ENCODE data around the gene CAPZB.
"Not testable (repeated sequence)": the region's sequence is repeated elsewhere in the genome, so short reads cannot be mapped to it uniquely, and the experiment has no call there.

CAPZB gene

DNA sequence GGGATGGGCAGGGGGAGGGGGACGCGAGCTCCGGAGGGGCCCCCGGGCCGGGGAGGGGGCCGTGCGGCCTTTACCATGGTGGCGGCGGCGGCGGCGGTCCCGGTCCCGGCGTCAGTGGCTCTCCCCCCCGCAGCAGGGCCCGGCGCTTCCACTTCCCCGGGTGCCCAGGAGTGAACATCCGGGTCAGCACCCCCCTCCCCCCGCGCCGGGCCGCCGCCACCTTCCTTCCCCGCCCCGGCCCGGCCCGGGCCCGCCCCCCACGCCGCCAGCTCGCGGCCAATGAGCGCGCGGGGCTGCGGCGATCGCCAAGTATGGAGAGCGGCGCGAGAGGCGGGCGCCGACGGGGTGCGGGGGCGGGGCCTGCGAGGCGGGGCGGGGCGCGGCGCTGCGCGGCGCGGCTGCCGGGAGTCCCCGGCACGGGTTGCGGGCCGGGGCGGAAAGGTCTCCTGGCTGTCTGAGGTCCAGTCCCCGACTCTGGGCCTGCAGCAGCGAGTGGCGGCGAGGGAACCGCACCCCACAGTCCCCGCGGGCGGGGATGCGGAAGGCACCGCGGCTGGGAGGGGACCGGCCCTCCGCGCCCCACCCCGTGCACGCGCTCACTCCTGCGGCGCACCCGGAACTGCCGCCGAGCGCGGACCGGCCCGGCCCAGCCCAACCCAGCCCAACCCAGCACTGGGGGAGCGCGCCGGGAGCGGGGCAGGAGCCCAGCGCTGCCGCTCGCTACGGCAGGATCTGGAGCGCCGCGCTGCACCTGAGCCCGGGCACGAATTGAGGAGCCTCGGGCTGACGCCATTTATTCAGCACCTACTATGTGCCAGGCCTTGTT is at the start of gene CAPZB:
CAPZB (minus strand) TSS at position 178 of the 826 bp plus-strand sequence; CDS start at position 77, 101 bp downstream.
- peak; percentile 86 to 95 (median 91) for DNase-seq (ENCODE audit: low read depth in 2 of 3, low spot score in 1 of 3)

DNA sequence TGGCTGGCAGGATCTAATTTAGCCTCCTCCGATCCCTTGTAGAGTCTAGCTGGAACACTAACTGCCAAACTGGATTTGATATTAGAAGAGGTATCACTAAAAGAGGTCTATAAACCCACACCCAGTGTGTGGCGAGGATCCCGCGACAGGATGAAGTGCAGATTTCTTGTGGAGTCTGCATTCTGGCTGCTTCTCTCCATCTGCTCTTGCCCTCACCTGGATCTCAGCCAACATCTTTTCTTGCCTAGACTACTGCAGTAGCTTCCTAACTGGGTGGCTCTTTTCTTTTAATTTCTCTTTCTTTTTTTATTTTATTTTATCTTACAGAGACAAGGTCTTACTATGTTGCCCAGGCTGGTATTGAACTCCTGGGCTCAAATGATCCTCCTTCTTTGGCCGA is 48.9 kb upstream of the CAPZB start:
- DNase-seq (ENCODE audit: low read depth in 2 of 3, low spot score in 1 of 3) = no peak

DNA sequence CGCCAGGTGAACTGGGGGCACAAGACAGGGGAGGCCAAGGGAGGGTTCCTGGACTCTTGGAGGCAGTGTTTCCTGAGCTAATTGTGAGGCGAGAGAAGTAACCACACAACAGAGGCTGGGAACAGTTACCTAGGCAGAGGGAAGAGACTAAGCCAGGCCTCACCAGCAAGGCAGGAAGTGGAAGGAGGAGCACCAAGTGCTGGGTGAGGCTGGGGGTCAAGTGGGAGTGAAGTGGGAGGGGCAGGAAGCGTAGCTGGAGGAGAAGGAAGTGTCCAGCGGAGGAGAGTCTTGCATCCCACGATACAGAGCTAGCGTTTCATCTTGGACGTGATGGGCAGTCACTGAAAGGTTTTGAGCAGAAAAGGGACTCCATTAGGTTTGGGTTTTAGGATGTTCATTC is 48.3 kb upstream of the CAPZB start:
- no peak for DNase-seq (ENCODE audit: low read depth in 2 of 3, low spot score in 1 of 3)

DNA sequence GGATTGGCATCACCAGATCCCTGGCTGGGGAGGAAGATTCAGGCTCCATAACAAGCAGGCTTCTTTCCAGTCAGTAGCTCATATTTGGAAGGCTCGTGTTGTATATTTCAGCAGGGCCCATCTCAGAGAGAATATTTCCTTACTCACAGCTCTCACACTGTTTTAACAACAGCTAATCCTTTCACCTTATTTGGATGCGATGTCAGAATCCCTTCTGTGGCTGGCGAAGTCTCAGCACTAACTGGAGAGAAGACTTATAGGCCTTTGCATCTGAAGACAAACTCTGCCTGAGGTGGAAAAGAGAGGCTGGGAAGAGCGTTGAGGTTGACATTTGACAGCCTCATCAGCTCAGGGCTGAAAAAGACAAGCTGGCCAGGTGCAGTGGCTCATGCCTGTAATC is 47.2 kb upstream of the CAPZB start:
- no peak for DNase-seq (ENCODE audit: low read depth in 2 of 3, low spot score in 1 of 3)

DNA sequence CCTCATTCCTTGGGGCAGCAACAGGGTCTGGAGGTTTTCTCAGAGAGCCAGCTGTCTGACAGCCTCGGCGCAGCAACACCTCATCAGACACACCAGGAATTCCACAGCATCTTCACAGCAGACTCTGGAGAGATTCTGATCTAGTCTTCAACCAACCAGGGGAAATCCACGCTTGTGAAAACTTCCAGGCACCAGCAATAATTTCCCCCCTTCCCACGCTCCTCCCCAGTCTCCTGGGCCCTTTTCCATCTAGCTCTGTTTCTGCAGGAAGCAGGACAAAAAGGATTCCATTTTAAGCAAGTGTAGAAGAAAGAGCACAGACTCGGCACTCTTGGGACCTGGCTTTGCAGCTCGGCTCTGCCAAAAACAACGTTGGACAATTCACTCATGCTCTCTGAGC is 44.3 kb upstream of the CAPZB start:
- DNase-seq (ENCODE audit: low read depth in 2 of 3, low spot score in 1 of 3) = no peak

DNA sequence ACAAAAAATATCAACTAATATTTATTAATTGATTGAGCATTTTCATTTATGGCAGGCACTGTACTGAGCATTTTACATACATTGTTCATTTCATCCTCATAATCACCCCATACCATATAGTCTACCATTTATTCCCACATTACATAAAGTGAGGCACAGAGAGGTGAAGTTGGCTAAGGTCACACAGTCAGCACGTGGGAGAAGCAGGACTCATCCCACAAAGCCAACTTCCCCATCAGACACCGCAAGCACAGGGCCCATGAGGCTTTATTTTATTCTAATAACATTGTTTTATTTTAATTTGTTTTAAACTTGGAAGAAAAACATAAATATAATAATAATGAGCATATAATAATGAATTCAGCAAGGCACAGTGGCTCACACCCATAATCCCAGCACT is 43.1 kb upstream of the CAPZB start:
- no peak for DNase-seq (ENCODE audit: low read depth in 2 of 3, low spot score in 1 of 3)

- DNase-seq (ENCODE audit: low read depth in 2 of 3, low spot score in 1 of 3) = no peak
These were observed 40.5 kb upstream of the CAPZB start for GRCh38 chr1:19525607-19526545.

DNA sequence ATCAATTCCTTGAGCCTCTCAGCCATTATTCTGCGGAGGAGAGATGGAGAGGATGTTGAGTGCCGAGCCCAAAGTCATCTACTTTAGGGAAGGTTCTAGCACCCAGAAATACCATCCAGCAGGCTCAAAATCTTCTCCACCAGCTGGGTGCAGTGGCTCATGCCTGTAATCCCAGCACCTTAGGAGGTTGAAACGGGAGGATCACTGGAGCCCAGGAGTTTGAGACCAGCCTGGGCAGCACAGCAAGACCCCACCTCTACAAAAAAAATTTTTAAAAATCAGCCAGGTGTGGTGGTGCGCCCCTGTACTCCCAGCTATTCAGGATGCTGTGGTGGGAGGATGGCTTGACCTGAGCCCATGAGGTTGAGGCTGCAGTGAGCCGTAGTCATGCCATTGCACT is 39.5 kb upstream of the CAPZB start:
- DNase-seq (ENCODE audit: low read depth in 2 of 3, low spot score in 1 of 3) = no peak

DNA sequence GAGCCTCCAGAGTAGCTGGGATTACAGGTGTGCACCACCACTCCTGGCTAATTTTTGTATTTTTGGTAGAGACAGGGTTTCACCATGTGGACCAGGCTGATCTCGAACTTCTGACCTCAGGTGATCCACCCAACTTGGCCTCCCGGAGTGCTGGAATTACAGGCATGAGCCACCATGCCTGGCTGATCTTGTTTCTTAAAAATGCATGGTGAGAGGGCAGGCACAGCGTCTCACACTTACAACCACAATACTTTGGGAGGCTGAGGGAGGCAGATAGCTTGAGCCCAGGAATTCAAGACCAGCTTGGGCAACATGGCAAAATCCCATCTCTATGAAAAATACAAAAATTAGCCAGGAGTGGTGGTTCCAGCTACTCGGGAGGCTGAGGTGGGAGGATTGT is 37.2 kb upstream of the CAPZB start:
- not testable (repeated sequence) for DNase-seq (ENCODE audit: low read depth in 2 of 3, low spot score in 1 of 3)

GRCh38 chr1:19521411-19521810 is 36.1 kb upstream of the CAPZB start:
- no peak for DNase-seq (ENCODE audit: low read depth in 2 of 3, low spot score in 1 of 3)

DNA sequence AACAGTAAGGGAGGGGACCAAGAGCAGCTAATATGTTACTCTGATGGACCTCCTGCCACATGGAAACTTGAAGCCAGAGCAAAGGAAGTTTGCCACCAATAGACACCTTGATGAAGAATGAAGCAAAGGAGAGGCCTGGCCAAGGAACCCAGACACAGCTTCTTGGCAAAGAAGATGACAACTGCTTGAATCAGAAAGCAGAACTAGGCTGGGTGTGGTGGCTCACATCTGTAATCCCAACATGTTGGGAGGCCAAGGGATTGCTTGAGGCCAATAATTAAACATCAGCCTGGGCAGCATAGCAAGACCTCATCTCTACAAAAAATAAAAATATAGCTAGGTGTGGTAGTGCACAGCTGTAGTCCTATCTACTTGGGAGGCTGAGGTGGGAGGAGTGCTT is 31.7 kb upstream of the CAPZB start:
- no peak for DNase-seq (ENCODE audit: low read depth in 2 of 3, low spot score in 1 of 3)

- no peak for DNase-seq (ENCODE audit: low read depth in 2 of 3, low spot score in 1 of 3)
These were observed 29.9 kb upstream of the CAPZB start for GRCh38 chr1:19515201-19515600.

GRCh38 chr1:19514391-19514831 is 29.1 kb upstream of the CAPZB start:
- no peak for DNase-seq (ENCODE audit: low read depth in 2 of 3, low spot score in 1 of 3)

- DNase-seq (ENCODE audit: low read depth in 2 of 3, low spot score in 1 of 3) = no peak
These were observed 27.2 kb upstream of the CAPZB start for GRCh38 chr1:19512545-19512944.

DNA sequence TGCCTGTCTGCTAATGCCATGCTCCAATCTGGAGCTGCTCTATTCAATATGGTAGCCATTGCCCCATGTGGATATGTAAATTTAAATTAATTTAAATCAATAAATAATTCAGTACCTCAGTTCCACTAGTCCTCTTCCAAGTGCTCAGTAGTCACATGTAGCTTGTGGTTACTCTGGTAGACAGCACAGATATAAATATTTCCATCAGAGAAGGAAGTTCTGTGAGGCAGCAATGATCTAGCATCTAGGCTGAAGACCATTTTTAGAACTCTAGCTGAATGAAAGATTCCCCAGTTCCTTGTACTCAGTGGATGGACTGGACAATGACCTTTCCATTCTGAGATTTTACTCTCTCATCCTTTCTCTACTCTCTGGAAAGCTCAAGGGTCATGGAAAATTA is 25.8 kb upstream of the CAPZB start:
- no peak for DNase-seq (ENCODE audit: low read depth in 2 of 3, low spot score in 1 of 3)

- not testable (repeated sequence) for DNase-seq (ENCODE audit: low read depth in 2 of 3, low spot score in 1 of 3)
These were observed 24.3 kb upstream of the CAPZB start for GRCh38 chr1:19509647-19510046.

- DNase-seq (ENCODE audit: low read depth in 2 of 3, low spot score in 1 of 3) = no peak
These were observed 22.2 kb upstream of the CAPZB start for GRCh38 chr1:19507516-19507915.

DNA sequence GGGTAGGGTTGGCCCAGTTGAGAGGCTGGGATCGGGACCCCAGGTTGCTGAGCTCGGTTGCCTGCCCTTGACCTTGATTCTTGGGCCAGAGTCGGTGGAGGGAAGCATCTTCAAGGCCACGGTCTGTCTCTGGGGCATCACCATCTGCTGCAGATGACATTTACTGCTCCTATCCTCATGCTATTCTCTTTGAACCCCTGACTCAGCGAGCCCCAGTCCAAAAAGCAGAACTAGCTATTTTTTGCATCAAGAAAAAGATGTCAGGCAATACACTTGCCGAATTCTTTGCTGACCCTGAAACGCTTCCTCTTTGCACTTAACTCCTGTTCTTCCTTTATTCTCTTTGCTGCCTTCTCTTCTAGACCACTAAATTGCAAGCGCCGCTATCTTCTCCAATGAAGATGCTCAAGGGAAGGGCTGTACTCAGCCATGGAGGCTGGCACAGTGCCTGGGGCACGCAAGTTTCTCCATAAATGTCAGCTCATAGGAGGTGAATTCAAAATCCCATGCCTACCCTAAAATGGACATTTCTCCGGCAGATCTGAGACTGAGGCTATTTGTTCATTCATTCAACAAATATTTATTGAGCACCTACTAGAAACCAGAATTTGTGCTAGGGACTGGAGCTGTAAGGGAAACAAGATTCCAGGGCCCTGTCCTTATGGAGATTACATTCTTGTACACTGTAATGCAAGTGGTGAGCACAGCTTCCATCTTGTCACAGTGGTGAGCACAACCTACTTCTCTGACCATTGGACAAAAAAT is 20.5 kb upstream of the CAPZB start:
- no peak for DNase-seq (ENCODE audit: low read depth in 2 of 3, low spot score in 1 of 3)

- no peak for DNase-seq (ENCODE audit: low read depth in 2 of 3, low spot score in 1 of 3)
These were observed 19.7 kb upstream of the CAPZB start for GRCh38 chr1:19504796-19505692.

- DNase-seq (ENCODE audit: low read depth in 2 of 3, low spot score in 1 of 3) = not testable (repeated sequence)
These were observed 16.9 kb upstream of the CAPZB start for GRCh38 chr1:19502284-19502683.

Data from stimulated activated CD4-positive, alpha-beta T cell treated with anti-CD3 and anti-CD28 coated beads, Interleukin-12 subunit alpha, Interleukin-12 subunit beta, amount 100 ng/mL, for 48 hours (primary cell).